ENCODE data around the gene ACHE.

ACHE gene

DNA sequence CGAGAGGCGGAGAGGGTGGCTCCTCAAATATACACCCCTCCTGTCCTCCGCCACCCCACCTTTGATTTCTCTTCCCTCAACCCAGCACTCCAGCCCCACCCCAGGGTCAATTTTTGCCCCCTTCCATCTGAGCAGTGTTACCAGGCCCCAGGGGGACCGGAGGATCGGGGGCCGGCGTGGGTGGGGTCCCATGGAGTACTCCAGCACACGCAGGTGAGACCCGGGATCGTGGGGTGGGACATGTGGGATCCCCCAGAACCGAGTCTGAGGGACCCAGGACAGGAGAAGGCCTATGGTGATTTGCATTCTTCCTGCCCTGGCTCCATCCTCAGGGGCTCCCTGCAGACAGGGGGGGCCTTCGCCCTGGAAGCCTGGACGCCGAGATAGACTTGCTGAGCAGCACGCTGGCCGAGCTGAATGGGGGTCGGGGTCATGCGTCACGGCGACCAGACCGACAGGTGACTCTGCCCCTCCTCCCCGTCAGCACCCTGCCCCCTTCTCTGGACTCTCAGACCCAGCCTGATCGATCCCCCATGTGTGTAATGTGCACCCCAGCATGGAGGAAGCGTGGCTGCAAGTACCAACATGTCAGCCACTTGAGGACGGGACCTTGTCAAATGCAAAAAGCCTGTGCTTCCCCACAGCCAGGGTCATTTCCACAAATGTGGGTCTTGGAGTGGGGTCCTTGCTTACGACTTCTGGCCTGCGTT is 27.8 kb downstream of the ACHE start:
- Histone ChIP-seq H3K4me3 (ENCODE audit: low read depth in 1 of 2, low read length in 2 of 2) (peak overlapping the region; percentile 88 to 90), H3K4me2 (ENCODE audit: insufficient read depth, low read length) (peak overlapping the region; percentile 89), H3K36me3 (ENCODE audit: insufficient read depth, low read length) (peaks cover 50% of the 10 kb centered on the region), H3K4me1 (ENCODE audit: insufficient read depth, low read length) (peaks cover 26% of the 10 kb centered on the region), H3K9ac (ENCODE audit: low read depth, low read length) (peak overlapping the region; percentile 99), H4K20me1 (ENCODE audit: insufficient read depth, low read length) (no peaks in the 10 kb centered on the region), H3K27ac (ENCODE audit: low read length) (peak overlapping the region; percentile 96), H3K9me3 (ENCODE audit: insufficient read depth, low read length, severe bottlenecking) (no peaks in the 10 kb centered on the region), H3K27me3 (ENCODE audit: insufficient read depth, low read length, poor library complexity) (no peaks in the 10 kb centered on the region), H3K79me2 (ENCODE audit: insufficient read depth, low read length) (peaks cover 39% of the 10 kb centered on the region), H2AFZ (ENCODE audit: low read depth, low read length) (peak overlapping the region; percentile 74)
- TF ChIP-seq EZH2 (IDR thresholded peaks at IDR 0.05; ENCODE audit: borderline replicate concordance, low read depth, low read length, severe bottlenecking): no peak
- TF ChIP-seq, protein P1, sequence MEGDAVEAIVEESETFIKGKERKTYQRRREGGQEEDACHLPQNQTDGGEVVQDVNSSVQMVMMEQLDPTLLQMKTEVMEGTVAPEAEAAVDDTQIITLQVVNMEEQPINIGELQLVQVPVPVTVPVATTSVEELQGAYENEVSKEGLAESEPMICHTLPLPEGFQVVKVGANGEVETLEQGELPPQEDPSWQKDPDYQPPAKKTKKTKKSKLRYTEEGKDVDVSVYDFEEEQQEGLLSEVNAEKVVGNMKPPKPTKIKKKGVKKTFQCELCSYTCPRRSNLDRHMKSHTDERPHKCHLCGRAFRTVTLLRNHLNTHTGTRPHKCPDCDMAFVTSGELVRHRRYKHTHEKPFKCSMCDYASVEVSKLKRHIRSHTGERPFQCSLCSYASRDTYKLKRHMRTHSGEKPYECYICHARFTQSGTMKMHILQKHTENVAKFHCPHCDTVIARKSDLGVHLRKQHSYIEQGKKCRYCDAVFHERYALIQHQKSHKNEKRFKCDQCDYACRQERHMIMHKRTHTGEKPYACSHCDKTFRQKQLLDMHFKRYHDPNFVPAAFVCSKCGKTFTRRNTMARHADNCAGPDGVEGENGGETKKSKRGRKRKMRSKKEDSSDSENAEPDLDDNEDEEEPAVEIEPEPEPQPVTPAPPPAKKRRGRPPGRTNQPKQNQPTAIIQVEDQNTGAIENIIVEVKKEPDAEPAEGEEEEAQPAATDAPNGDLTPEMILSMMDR (IDR thresholded peaks at IDR 0.05; ENCODE audit: borderline replicate concordance, extremely low read depth, low read length, poor library complexity, severe bottlenecking): no peak
- no peak; the same call in 1 of the 3 replicates for ATAC-seq (ENCODE audit: insufficient read depth, low read depth)
- no peak for DNase-seq

DNA sequence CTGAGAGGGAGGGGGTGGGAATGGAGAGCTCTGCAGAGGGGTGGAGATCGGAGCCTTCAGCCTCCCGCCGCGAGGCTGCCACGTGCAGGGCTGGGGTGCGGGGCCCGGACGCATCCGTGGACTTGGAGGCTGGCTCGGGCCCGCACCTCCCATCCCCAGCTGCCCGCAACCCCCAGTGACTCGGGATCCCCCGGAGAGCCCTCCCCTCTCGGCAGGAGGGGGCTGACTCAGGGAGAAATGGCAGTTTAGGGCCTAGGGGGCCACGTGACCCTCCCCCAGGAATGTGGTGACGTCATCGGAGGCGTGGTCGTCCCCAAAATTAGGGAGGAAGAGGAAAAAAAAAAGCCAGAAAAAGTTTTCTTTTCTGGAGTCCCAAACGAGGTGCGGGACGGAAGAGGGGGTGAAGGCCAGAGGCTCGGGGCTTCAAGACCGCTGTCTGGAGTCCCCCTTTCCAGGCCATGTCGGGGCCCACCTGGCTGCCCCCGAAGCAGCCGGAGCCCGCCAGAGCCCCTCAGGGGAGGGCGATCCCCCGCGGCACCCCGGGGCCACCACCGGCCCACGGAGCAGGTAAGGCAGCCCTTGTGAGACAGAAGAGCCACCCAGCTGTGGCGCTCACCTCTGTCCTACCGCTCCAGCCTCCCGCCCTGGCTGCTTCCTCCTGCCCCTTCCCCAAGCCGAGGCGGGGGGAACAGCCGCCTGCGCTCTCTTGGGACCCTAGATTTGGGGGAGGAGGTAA is 28.5 kb downstream of the ACHE start, which contains the start of gene TRIP6:
TRIP6 (plus strand) TSS at position 348 of the 736 bp plus-strand sequence; CDS start at position 459, 111 bp downstream.
- H2AFZ ChIP-seq (ENCODE audit: low read depth, low read length): peak within 1 kb of the TSS; percentile 74
- peaks cover 39% of the 10 kb centered on the region for H3K79me2 ChIP-seq (ENCODE audit: insufficient read depth, low read length)
- H3K36me3 ChIP-seq (ENCODE audit: insufficient read depth, low read length): peaks cover 46% of the 10 kb centered on the region
- no peaks in the 10 kb centered on the region for H3K9me3 ChIP-seq (ENCODE audit: insufficient read depth, low read length, severe bottlenecking)
- ATAC-seq (ENCODE audit: insufficient read depth, low read depth): peak; percentile 82
- peak within 1 kb of the TSS; percentile 89 for H3K4me2 ChIP-seq (ENCODE audit: insufficient read depth, low read length)
- no peaks in the 10 kb centered on the region for H4K20me1 ChIP-seq (ENCODE audit: insufficient read depth, low read length)
- H3K27me3 ChIP-seq (ENCODE audit: insufficient read depth, low read length, poor library complexity): no peaks in the 10 kb centered on the region
- DNase-seq: peak; percentile 88
- peak within 1 kb of the TSS; percentile 96 for H3K27ac ChIP-seq (ENCODE audit: low read length)
- H3K4me3 ChIP-seq (ENCODE audit: low read depth in 1 of 2, low read length in 2 of 2): peak within 1 kb of the TSS; percentile 88 to 90
- peaks cover 26% of the 10 kb centered on the region for H3K4me1 ChIP-seq (ENCODE audit: insufficient read depth, low read length)
- no peak for TF ChIP-seq EZH2 (IDR thresholded peaks at IDR 0.05; ENCODE audit: borderline replicate concordance, low read depth, low read length, severe bottlenecking)
- TF ChIP-seq, protein P1 (IDR thresholded peaks at IDR 0.05; ENCODE audit: borderline replicate concordance, extremely low read depth, low read length, poor library complexity, severe bottlenecking): no peak
- peak within 1 kb of the TSS; percentile 99 for H3K9ac ChIP-seq (ENCODE audit: low read depth, low read length)

DNA sequence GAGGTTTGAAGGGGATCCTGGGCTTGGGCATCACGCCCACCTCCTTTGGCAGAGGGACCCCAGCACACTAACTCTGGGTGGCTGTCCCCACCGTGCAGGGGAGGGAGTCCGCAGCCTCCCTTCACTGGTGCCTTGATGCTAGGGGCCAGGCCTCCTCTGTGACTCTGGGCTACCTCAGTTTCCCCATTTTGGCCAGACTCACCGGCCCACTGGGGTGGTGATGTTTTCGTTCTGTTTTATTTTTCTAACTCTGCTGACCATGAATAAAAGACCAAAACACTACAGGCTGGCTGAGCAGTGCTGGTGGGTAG is 29.0 kb downstream of the ACHE start:
- Histone ChIP-seq H3K79me2 (ENCODE audit: insufficient read depth, low read length) (peaks cover 39% of the 10 kb centered on the region), H3K36me3 (ENCODE audit: insufficient read depth, low read length) (peaks cover 41% of the 10 kb centered on the region), H3K4me1 (ENCODE audit: insufficient read depth, low read length) (peaks cover 26% of the 10 kb centered on the region), H2AFZ (ENCODE audit: low read depth, low read length) (peak overlapping the region; percentile 74), H3K4me2 (ENCODE audit: insufficient read depth, low read length) (peak overlapping the region; percentile 89), H3K9ac (ENCODE audit: low read depth, low read length) (peak overlapping the region; percentile 99), H3K27ac (ENCODE audit: low read length) (peak overlapping the region; percentile 96), H4K20me1 (ENCODE audit: insufficient read depth, low read length) (no peaks in the 10 kb centered on the region), H3K4me3 (ENCODE audit: low read depth in 1 of 2, low read length in 2 of 2) (peak overlapping the region; percentile 88 to 90; a peak in 3 of 4 replicates), H3K27me3 (ENCODE audit: insufficient read depth, low read length, poor library complexity) (no peaks in the 10 kb centered on the region), H3K9me3 (ENCODE audit: insufficient read depth, low read length, severe bottlenecking) (no peaks in the 10 kb centered on the region)
- ATAC-seq (ENCODE audit: insufficient read depth, low read depth) (peak; percentile 20), DNase-seq (no peak)
- TF ChIP-seq, protein P1 (IDR thresholded peaks at IDR 0.05; ENCODE audit: borderline replicate concordance, extremely low read depth, low read length, poor library complexity, severe bottlenecking): no peak
- no peak for TF ChIP-seq EZH2 (IDR thresholded peaks at IDR 0.05; ENCODE audit: borderline replicate concordance, low read depth, low read length, severe bottlenecking)

All from DND-41 (cell line).